ENCODE data around the gene UQCRC1. TPM values are rescaled to one million over a fixed set of nuclear protein-coding genes. Genes with fewer than 3 reads are reported as not detected.

The UQCRC1 gene
- total RNA-seq, 4 donors from 2014 or later, result 679 to 861 (median 720) TPM

MicroRNAs encoded within 50 kb of the gene (microRNA counts, 767-probe panel; counts per million panel counts)
- 356 to 448 counts per million in 2 donors for microRNA hsa-miR-711

Small RNA genes within 50 kb of the gene (microRNA-seq; reads per million reads assigned to microRNA genes)
- gene MIR4793 (ENCODE audit: borderline replicate concordance in 2 of 2) (0 reads per million in 2 donors), gene MIR6823 (ENCODE audit: borderline replicate concordance in 2 of 2) (0 reads per million in 2 donors), gene MIR711 (ENCODE audit: borderline replicate concordance in 2 of 2) (0 reads per million in 2 donors)

Other genes starting within 250 kb of the UQCRC1 start
- gene FBXW12, start 237.4 kb downstream of the UQCRC1 start, total RNA-seq, result not detected
- gene PLXNB1, start 179.6 kb downstream of the UQCRC1 start, total RNA-seq, result 1 to 10 TPM; 2.8 to 7.2 (median 3.5) TPM
- gene CCDC51, start 169.5 kb downstream of the UQCRC1 start, total RNA-seq, result 10 to 100 TPM in 2 of 4 donors, 1 to 10 TPM in 2; 4.9 to 12.2 (median 9.9) TPM
- 100 to 1,000 TPM; 202 to 353 (median 294) TPM for gene TMA7, start 169.4 kb downstream of the UQCRC1 start, total RNA-seq
- 1 to 10 TPM; 4.8 to 7.2 (median 7.0) TPM for gene ATRIP, start 162.9 kb downstream of the UQCRC1 start, total RNA-seq
- 10 to 100 TPM; 17.0 to 31.6 (median 23.4) TPM for gene SHISA5, start 105.5 kb downstream of the UQCRC1 start, total RNA-seq
- gene PFKFB4, start 52.8 kb downstream of the UQCRC1 start, total RNA-seq, result 1 to 10 TPM in 3 of 4 donors, under 1 TPM in 1; 0.87 to 2.6 (median 1.7) TPM
- not detected for gene UCN2, start 45.9 kb downstream of the UQCRC1 start, total RNA-seq
- gene COL7A1, start 14.3 kb downstream of the UQCRC1 start, total RNA-seq, result 1 to 10 TPM in 2 of 4 donors, under 1 TPM in 2; 0.66 to 1.7 (median 1.1) TPM
- gene TMEM89, start 12.1 kb upstream of the UQCRC1 start, total RNA-seq, result not detected
- 10 to 100 TPM in 2 of 4 donors, 1 to 10 TPM in 2; 6.1 to 17.3 (median 10.1) TPM for gene SLC26A6, start 25.8 kb upstream of the UQCRC1 start, total RNA-seq
- gene CELSR3, start 53.2 kb upstream of the UQCRC1 start, total RNA-seq, result under 1 TPM in 3 of 4 donors, not detected in 1; 0.02 to 0.25 (median 0.05) TPM
- 10 to 100 TPM; 13.2 to 33.1 (median 19.4) TPM for gene NCKIPSD, start 76.3 kb upstream of the UQCRC1 start, total RNA-seq
- gene IP6K2, start 107.6 kb upstream of the UQCRC1 start, total RNA-seq, result 10 to 100 TPM; 16.9 to 31.8 (median 22.0) TPM
- gene PRKAR2A, start 238.2 kb upstream of the UQCRC1 start, total RNA-seq, result 10 to 100 TPM; 62.2 to 97.1 (median 80.2) TPM

Measured in gastrocnemius medialis (tissue), 4 donors.